Kidney epithelial cell (primary cell): ENCODE measurements around the gene TENT4B. TPM values are rescaled to one million over a fixed set of nuclear protein-coding genes. Genes with fewer than 3 reads are reported as not detected.

Experiments
- DNase-seq: peaks from one replicate; pipeline ENCODE4 v3.0.0-alpha.2; 2010; ENCODE audit warnings: low read depth
- H3K27me3 ChIP-seq: 2 replicates; pipeline ENCODE4 v1.6.0; 2011; ENCODE audit warnings: low read length; ENCODE audit not compliant: control insufficient read depth, insufficient read depth
- H3K36me3 ChIP-seq: 2 replicates; pipeline ENCODE4 v1.5.1; 2011; ENCODE audit warnings: low read length; ENCODE audit not compliant: control insufficient read depth, insufficient read depth
- H3K4me3 ChIP-seq: 2 replicates; pipeline ENCODE4 v1.5.1; 2011; ENCODE audit warnings: low read depth, mild to moderate bottlenecking, control low read depth, low read length
- total RNA-seq: library from RNA; depleted of rRNA; stranded (reverse); fragments of >200 nt; gene quantifications from 2 replicates; pipeline ENCODE4 v1.2.3, GENCODE V29; 2015
- TF ChIP-seq, protein P1 (sequence below): IDR thresholded peaks from 2 replicates; pipeline ENCODE4 v1.5.1; 2011; ENCODE audit warnings: mild to moderate bottlenecking, moderate library complexity, low read length, control low read depth, inconsistent platforms; ENCODE audit not compliant: insufficient read depth, poor library complexity, severe bottlenecking

Gene TENT4B
- total RNA-seq, 1 donor from 2014 or later, result 11.0 TPM

DNA sequence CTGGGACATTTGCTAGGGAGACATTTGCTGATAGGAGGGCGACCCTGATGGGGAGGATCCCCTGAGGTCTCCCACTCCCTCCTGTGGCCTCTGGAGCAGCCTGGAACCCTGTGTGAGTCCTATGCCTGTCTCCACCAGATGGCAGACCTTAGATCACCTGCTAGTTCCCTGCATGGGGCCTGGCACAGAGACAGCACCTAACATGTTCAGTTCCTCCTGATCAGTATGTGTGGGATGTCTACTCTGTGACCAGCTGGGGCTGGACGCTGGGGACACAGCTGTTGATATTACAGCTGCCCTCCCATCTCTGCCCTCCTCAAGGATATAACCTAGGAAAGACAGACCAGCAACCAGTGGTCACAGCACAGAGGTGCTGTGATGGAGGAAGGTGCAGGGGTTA is 112.2 kb downstream of the TENT4B start:
- no peak for DNase-seq
- TF ChIP-seq, protein P1, sequence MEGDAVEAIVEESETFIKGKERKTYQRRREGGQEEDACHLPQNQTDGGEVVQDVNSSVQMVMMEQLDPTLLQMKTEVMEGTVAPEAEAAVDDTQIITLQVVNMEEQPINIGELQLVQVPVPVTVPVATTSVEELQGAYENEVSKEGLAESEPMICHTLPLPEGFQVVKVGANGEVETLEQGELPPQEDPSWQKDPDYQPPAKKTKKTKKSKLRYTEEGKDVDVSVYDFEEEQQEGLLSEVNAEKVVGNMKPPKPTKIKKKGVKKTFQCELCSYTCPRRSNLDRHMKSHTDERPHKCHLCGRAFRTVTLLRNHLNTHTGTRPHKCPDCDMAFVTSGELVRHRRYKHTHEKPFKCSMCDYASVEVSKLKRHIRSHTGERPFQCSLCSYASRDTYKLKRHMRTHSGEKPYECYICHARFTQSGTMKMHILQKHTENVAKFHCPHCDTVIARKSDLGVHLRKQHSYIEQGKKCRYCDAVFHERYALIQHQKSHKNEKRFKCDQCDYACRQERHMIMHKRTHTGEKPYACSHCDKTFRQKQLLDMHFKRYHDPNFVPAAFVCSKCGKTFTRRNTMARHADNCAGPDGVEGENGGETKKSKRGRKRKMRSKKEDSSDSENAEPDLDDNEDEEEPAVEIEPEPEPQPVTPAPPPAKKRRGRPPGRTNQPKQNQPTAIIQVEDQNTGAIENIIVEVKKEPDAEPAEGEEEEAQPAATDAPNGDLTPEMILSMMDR, result peak; percentile 47
- H3K36me3 ChIP-seq, result no peaks in the 10 kb centered on the region
- H3K4me3 ChIP-seq, result no peak overlapping the region
- no peaks in the 10 kb centered on the region for H3K27me3 ChIP-seq

DNA sequence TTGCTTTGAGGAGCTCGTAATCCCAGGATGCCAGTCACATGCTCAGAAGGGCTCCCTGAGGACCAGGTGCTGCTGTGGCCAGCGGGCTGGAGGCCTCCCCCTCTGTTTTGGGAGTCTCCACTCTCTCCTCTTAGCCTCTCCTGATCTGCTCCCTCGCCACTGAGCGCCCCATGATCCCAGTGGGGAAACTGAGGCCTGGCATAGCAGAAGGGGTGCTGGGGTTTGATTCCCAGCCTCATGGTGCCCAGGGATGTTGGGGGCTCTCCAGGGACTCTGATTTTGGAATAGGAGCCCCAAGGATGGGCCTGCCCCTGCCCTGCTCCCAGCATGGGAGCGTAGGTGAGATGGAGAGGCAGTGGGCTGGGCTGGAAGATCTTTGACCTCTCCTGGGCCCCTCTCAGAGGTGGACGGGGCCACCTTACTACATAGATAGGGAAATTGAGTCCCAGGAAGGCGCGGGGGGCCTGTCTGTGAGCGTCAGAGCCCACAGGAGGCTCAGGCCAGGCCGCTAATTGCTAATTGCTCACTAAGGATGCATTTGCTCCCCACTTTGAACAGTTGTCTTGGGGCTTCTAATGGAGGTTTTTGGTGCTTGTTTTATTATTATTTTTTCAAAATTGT is 112.7 kb downstream of the TENT4B start:
- DNase-seq, result no peak
- TF ChIP-seq, protein P1, result no peak
- H3K4me3 ChIP-seq, result no peak overlapping the region
- H3K27me3 ChIP-seq, result no peaks in the 10 kb centered on the region
- no peaks in the 10 kb centered on the region for H3K36me3 ChIP-seq

DNA sequence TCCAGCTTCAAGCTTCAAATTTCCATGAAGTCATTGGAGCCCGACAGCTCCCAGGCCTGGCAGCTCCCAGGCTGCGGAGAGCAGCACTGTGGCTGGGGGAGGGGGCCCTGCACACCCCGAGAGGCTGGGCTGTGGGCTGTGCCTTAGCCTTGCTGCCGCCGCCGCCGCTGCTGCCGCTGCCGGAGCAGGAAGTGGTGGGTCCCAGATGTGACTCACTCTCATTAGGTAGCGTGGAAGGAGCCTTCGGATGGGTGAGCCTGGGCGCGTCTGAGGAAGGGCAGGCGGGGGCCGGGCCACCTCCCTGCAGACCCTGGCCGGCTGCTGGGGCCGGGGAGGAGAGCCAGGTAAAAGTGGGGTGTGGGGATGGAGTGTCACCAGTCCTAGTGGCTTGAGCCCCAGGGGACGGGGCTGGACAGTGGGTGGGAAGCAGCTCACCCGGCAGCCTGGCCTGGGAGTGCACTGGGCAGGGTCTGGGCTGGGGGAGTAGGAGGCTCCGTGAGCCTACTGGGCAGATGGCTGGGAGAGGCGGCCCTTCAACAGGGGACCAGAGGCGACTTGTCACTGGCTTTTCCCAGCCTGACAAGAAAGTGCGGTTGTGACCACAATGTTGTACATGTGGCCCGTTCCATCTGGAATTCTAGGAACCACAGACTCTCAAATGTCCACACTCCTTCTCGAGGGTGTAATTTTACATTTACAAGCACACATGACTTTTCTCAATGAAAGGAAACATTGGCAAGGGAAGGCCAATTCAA is 113.4 kb downstream of the TENT4B start, which contains the start of gene ADCY7:
ADCY7 (plus strand) TSS at position 215 of the 755 bp plus-strand sequence. CDS start 21,629 bp downstream, outside the sequence.
- peak within 1 kb of the TSS; percentile 36 for H3K4me3 ChIP-seq
- no peaks in the 10 kb centered on the region for H3K36me3 ChIP-seq
- H3K27me3 ChIP-seq, result no peaks in the 10 kb centered on the region
- peak; percentile 71 for DNase-seq
- TF ChIP-seq, protein P1, result no peak

DNA sequence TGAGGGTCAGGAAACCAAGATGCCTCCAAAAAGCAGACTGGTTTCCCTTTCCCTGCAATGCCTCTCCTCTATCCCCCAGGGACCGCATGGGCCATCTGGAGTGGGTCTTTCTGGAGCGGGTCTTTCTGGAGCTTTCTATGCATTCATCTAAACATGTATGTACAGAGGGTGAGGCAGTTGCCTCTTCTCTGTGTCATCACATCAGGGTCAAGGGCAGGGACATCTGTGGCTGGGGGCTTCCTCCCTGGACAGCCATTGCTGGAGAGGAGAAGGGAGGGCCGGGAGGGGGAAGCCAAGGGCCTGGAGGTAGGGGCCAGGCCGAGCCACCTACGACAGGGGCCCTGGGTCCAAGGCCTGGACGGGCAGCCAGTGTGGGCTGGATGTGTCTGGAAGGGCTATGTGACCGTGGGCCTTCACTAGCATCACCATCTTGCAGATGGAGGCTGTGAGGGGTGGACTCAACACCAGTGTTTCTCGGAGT is 114.1 kb downstream of the TENT4B start:
- no peak for DNase-seq
- no peaks in the 10 kb centered on the region for H3K36me3 ChIP-seq
- H3K27me3 ChIP-seq, result no peaks in the 10 kb centered on the region
- H3K4me3 ChIP-seq, result no peak overlapping the region
- TF ChIP-seq, protein P1, result no peak

DNA sequence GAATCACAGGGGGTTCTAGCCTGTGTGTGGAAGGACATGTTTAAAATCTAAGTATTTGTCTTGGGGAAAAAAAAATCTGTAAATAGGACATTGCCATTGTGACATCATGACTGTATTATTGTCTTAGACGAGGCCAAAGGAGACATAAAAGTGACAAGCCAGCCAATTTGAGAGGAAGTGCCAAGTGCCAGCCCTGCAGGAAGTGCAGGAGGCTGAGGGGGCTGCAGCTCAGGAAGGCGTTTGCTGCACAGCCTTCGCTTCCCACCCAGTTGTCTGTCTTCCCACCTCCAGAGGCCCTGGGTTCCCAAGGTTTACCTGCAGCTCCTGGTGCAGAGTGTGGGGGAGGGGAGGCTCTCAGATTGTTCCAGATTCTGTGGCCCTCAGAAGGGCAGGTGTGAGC is 114.5 kb downstream of the TENT4B start:
- DNase-seq, result no peak
- Histone ChIP-seq H3K27me3 (no peaks in the 10 kb centered on the region), H3K36me3 (no peaks in the 10 kb centered on the region), H3K4me3 (no peak overlapping the region)
- TF ChIP-seq, protein P1, result no peak

DNA sequence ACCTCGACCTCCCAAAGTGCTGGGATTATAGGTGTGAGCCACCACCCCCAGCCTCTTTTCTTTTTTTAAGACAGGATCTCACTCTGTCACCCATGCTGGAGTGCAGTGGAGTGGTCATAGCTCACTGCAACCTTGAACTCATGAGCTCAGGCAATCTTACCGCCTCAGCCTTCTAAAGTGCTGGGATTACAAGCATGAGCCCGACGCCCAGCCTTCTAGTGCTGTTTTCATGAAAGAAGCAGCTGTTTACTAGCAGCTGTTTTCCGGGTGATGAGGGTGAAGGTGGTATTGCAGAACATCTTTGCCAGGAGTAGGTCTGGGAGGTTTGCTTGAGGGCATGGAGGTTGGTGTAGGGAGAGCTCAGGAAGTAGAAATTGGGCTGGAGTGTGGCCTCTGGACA is 115.2 kb downstream of the TENT4B start:
- Histone ChIP-seq H3K4me3 (no peak overlapping the region), H3K27me3 (no peaks in the 10 kb centered on the region), H3K36me3 (no peaks in the 10 kb centered on the region)
- TF ChIP-seq, protein P1, result no peak
- no peak for DNase-seq
